ENCODE results near the gene ITGAD. TPM values are rescaled to one million over a fixed set of nuclear protein-coding genes. Genes with fewer than 3 reads are reported as not detected.

ITGAD gene
- polyA plus RNA-seq, 1 of the 3 experiments (the other 2 are of a cell fraction): not detected

DNA sequence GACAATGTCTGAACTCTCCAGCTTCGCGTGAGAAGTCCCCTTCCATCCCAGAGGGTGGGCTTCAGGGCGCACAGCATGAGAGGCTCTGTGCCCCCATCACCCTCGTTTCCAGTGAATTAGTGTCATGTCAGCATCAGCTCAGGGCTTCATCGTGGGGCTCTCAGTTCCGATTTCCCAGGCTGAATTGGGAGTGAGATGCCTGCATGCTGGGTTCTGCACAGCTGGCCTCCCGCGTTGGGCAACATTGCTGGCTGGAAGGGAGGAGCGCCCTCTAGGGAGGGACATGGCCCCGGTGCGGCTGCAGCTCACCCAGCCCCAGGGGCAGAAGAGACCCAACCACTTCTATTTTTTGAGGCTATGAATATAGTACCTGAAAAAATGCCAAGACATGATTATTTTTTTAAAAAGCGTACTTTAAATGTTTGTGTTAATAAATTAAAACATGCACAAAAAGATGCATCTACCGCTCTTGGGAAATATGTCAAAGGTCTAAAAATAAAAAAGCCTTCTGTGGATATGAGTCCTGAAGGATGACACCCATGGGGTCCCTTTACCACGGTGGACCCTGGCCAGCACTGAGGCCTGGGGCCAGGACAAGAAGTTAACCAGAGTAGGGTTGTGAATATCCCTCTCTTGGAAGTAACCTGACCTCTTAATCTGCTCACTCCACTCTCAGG is 10.5 kb upstream of the ITGAD start (continued):
- TF ChIP-seq NFIC (IDR thresholded peaks at IDR 0.05; ENCODE audit: borderline replicate concordance) (no peak), MXI1 (IDR thresholded peaks at IDR 0.05; ENCODE audit: low read depth, low read length) (no peak), MEF2A (IDR thresholded peaks at IDR 0.05; ENCODE audit: borderline replicate concordance, low read depth) (no peak), ELF1 (IDR thresholded peaks at IDR 0.05) (no peak), SMC3 (IDR thresholded peaks at IDR 0.05; ENCODE audit: low read depth, low read length) (peak; percentile 40; the same call in 1 of the 2 replicates), EP300 (IDR thresholded peaks at IDR 0.05; ENCODE audit: borderline replicate concordance in 1 of 2, low read depth in 1 of 2, low read length in 1 of 2) (no peak), JUND (IDR thresholded peaks at IDR 0.05) (no peak), CHD2 (IDR thresholded peaks at IDR 0.05; ENCODE audit: low read length, partially characterized antibody) (no peak), TCF12 (IDR thresholded peaks at IDR 0.05) (no peak), FOXM1 (IDR thresholded peaks at IDR 0.05; ENCODE audit: low read depth) (no peak), RFX5 (IDR thresholded peaks at IDR 0.05; ENCODE audit: low read length) (no peak)
- TF ChIP-seq, protein P1, sequence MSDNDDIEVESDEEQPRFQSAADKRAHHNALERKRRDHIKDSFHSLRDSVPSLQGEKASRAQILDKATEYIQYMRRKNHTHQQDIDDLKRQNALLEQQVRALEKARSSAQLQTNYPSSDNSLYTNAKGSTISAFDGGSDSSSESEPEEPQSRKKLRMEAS (IDR thresholded peaks at IDR 0.05; ENCODE audit: low read depth): 0 out of 2 replicates have a peak, but pooled peaks have one; percentile 16
- TF ChIP-seq, protein P2, sequence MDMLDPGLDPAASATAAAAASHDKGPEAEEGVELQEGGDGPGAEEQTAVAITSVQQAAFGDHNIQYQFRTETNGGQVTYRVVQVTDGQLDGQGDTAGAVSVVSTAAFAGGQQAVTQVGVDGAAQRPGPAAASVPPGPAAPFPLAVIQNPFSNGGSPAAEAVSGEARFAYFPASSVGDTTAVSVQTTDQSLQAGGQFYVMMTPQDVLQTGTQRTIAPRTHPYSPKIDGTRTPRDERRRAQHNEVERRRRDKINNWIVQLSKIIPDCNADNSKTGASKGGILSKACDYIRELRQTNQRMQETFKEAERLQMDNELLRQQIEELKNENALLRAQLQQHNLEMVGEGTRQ (IDR thresholded peaks at IDR 0.05; ENCODE audit: borderline replicate concordance, low read depth, low read length): no peak
- TF ChIP-seq, protein P3, sequence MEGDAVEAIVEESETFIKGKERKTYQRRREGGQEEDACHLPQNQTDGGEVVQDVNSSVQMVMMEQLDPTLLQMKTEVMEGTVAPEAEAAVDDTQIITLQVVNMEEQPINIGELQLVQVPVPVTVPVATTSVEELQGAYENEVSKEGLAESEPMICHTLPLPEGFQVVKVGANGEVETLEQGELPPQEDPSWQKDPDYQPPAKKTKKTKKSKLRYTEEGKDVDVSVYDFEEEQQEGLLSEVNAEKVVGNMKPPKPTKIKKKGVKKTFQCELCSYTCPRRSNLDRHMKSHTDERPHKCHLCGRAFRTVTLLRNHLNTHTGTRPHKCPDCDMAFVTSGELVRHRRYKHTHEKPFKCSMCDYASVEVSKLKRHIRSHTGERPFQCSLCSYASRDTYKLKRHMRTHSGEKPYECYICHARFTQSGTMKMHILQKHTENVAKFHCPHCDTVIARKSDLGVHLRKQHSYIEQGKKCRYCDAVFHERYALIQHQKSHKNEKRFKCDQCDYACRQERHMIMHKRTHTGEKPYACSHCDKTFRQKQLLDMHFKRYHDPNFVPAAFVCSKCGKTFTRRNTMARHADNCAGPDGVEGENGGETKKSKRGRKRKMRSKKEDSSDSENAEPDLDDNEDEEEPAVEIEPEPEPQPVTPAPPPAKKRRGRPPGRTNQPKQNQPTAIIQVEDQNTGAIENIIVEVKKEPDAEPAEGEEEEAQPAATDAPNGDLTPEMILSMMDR (IDR thresholded peaks at IDR 0.05): peak; percentile 70
- TF ChIP-seq, protein P4, sequence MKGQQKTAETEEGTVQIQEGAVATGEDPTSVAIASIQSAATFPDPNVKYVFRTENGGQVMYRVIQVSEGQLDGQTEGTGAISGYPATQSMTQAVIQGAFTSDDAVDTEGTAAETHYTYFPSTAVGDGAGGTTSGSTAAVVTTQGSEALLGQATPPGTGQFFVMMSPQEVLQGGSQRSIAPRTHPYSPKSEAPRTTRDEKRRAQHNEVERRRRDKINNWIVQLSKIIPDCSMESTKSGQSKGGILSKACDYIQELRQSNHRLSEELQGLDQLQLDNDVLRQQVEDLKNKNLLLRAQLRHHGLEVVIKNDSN (IDR thresholded peaks at IDR 0.05; ENCODE audit: borderline replicate concordance, low read depth): no peak

DNA sequence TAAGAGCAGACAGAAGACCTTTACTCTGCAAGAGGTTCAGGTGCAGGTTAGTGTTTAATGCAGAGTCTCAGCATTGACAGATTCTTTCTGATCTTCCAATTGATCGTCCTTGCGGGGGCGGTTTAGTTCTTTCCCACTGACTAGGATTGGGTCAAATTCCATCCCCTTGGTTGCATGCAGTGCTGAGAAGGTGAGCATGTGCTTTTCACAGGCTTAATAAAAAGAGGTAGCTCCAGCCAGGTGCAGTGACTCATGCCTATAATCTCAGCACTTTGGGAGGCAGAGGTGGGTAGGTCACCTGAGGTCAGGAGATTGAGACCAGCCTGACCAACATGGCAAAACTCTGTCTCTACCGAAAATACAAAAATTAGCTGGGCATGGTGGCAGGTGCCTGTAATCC is 7.5 kb upstream of the ITGAD start:
- WGBS (ENCODE audit: low lambda C conversion rate): 15% methylated on average over 4 of the region's 4 CpGs
- CTCF ChIA-PET: no interaction called here
- no peaks in the 10 kb centered on the region for H3K79me2 ChIP-seq (ENCODE audit: insufficient read depth)
- H3K9me2 ChIP-seq: no peaks in the 10 kb centered on the region
- H3K27me3 ChIP-seq (ENCODE audit: insufficient read depth): peaks cover 75% of the 10 kb centered on the region
- no peak overlapping the region for H3K27ac ChIP-seq (ENCODE audit: low read depth in 2 of 2, low read length in 1 of 2)
- H3F3A ChIP-seq (replicated peaks; ENCODE audit: insufficient read depth): peaks cover 7% of the 10 kb centered on the region
- H3K9me3 ChIP-seq: no peaks in the 10 kb centered on the region
- no peaks in the 10 kb centered on the region for H4K20me1 ChIP-seq (ENCODE audit: insufficient read depth)
- no peak overlapping the region for H3K9ac ChIP-seq
- H3K4me2 ChIP-seq: 0 out of 2 replicates have a peak overlapping the region, but pooled peaks have one; percentile 13
- DNase-seq: no peak
- H3K4me1 ChIP-seq (ENCODE audit: control insufficient read depth in 1 of 2, insufficient read depth in 2 of 2, low read depth in 1 of 2, low read length in 1 of 2): no peaks in the 10 kb centered on the region
- POLR2A ChIA-PET: no interaction called here
- H3K36me3 ChIP-seq (replicated peaks in 1 of 2; ENCODE audit: control insufficient read depth in 1 of 2, insufficient read depth in 2 of 2, low read length in 1 of 2): no peaks in the 10 kb centered on the region
- no peak overlapping the region for H3K4me3 ChIP-seq (ENCODE audit: low read depth in 2 of 2, low read length in 1 of 2)
- no peak overlapping the region for H2AFZ ChIP-seq (ENCODE audit: low read depth)
- no peak for TF ChIP-seq CHD2 (IDR thresholded peaks at IDR 0.05; ENCODE audit: low read length, partially characterized antibody)
- no peak for TF ChIP-seq EZH2phosphoT487 (IDR thresholded peaks at IDR 0.05; ENCODE audit: borderline replicate concordance, low read depth)
- TF ChIP-seq, protein P1 (IDR thresholded peaks at IDR 0.05; ENCODE audit: low read depth): no peak
- no peak for TF ChIP-seq RXRA (IDR thresholded peaks at IDR 0.05; ENCODE audit: borderline replicate concordance, low read depth)
- TF ChIP-seq, protein P2 (IDR thresholded peaks at IDR 0.05; ENCODE audit: borderline replicate concordance, low read depth, low read length): no peak
- TF ChIP-seq NRF1 (IDR thresholded peaks at IDR 0.05; ENCODE audit: low read depth, low read length): no peak
- TF ChIP-seq, protein P4 (IDR thresholded peaks at IDR 0.05; ENCODE audit: borderline replicate concordance, low read depth): no peak
- no peak for TF ChIP-seq TCF12 (IDR thresholded peaks at IDR 0.05)
- TF ChIP-seq TEAD4 (IDR thresholded peaks at IDR 0.05; ENCODE audit: borderline replicate concordance, insufficient read depth): no peak
- no peak for TF ChIP-seq MEF2A (IDR thresholded peaks at IDR 0.05; ENCODE audit: borderline replicate concordance, low read depth)
- TF ChIP-seq, protein P5, sequence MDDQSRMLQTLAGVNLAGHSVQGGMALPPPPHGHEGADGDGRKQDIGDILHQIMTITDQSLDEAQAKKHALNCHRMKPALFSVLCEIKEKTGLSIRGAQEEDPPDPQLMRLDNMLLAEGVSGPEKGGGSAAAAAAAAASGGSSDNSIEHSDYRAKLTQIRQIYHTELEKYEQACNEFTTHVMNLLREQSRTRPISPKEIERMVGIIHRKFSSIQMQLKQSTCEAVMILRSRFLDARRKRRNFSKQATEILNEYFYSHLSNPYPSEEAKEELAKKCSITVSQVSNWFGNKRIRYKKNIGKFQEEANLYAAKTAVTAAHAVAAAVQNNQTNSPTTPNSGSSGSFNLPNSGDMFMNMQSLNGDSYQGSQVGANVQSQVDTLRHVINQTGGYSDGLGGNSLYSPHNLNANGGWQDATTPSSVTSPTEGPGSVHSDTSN (IDR thresholded peaks at IDR 0.05): no peak
- TF ChIP-seq, protein P6, sequence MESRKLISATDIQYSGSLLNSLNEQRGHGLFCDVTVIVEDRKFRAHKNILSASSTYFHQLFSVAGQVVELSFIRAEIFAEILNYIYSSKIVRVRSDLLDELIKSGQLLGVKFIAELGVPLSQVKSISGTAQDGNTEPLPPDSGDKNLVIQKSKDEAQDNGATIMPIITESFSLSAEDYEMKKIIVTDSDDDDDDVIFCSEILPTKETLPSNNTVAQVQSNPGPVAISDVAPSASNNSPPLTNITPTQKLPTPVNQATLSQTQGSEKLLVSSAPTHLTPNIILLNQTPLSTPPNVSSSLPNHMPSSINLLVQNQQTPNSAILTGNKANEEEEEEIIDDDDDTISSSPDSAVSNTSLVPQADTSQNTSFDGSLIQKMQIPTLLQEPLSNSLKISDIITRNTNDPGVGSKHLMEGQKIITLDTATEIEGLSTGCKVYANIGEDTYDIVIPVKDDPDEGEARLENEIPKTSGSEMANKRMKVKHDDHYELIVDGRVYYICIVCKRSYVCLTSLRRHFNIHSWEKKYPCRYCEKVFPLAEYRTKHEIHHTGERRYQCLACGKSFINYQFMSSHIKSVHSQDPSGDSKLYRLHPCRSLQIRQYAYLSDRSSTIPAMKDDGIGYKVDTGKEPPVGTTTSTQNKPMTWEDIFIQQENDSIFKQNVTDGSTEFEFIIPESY (IDR thresholded peaks at IDR 0.05; ENCODE audit: borderline replicate concordance, low read depth): no peak

Data from SK-N-SH (cell line).